OCI-LY3 (cell line): ENCODE results near the gene SLC29A3.

Experiments used
- H2AFZ ChIP-seq: fragments of 200-600, 300-600 bp; shearing (Covaris generic); 2 replicates; pipeline ENCODE4 v1.6.0; 2014; ENCODE audit warnings: antibody characterized with exemption, low read depth, low read length
- H3K27ac ChIP-seq: fragments of 200-600, 300-600 bp; sonication (generic); 2 replicates; pipeline ENCODE4 v1.5.1; 2014; ENCODE audit warnings: mild to moderate bottlenecking, low read length, moderate library complexity, mixed read lengths
- H3K27me3 ChIP-seq: fragments of 200-600, 300-600 bp; sonication (generic); 2 replicates; pipeline ENCODE4 v1.6.1; 2014; ENCODE audit warnings: low read depth, low read length, mixed read lengths
- H3K36me3 ChIP-seq: fragments of 200-600, 300-600 bp; sonication (generic); replicated peaks from 2 replicates; pipeline ENCODE3; 2014; ENCODE audit warnings: low read depth, low read length, mixed read lengths
- H3K4me1 ChIP-seq: fragments of 300-600, 200-600 bp; sonication (generic); 2 replicates; pipeline ENCODE4 v1.6.1; 2014; ENCODE audit warnings: low read length, mixed read lengths
- H3K4me2 ChIP-seq: fragments of 200-600, 300-600 bp; sonication (generic); 2 replicates; pipeline ENCODE4 v1.6.1; 2014; ENCODE audit warnings: low read length, mixed read lengths
- H3K4me3 ChIP-seq: fragments of 300-600, 200-600 bp; sonication (generic); 2 replicates; pipeline ENCODE4 v1.5.1; 2014; ENCODE audit warnings: antibody characterized with exemption, mild to moderate bottlenecking, low read length, moderate library complexity
- H3K79me2 ChIP-seq: fragments of 300-600, 200-600 bp; shearing (Covaris generic); 2 replicates; pipeline ENCODE4 v1.6.1; 2014; ENCODE audit warnings: mild to moderate bottlenecking, low read length, mixed read lengths
- H3K9ac ChIP-seq: fragments of 300-600, 200-600 bp; shearing (Covaris generic); 2 replicates; pipeline ENCODE4 v1.6.0; 2014; ENCODE audit warnings: mild to moderate bottlenecking, low read length, moderate library complexity
- H3K9me3 ChIP-seq: fragments of 200-600, 300-600 bp; shearing (Covaris generic); 2 replicates; pipeline ENCODE4 v1.6.1; 2014; ENCODE audit warnings: low read length, mixed read lengths; ENCODE audit not compliant: insufficient read depth
- H4K20me1 ChIP-seq: fragments of 200-600, 300-600 bp; sonication (generic); 2 replicates; pipeline ENCODE4 v1.6.1; 2016; ENCODE audit warnings: low read length, mixed read lengths; ENCODE audit not compliant: insufficient read depth
- EZH2phosphoT487 ChIP-seq: fragments of 200-600 bp; shearing (Covaris generic); IDR thresholded peaks from 2 replicates; pipeline ENCODE4 v1.6.1; 2018; ENCODE audit warnings: antibody characterized with exemption, mixed run types, low read depth
- TF ChIP-seq, protein P1 (sequence below): fragments of 200-600, 300-600 bp; sonication (generic); IDR thresholded peaks from 2 replicates; pipeline ENCODE4 v1.5.1; 2014; ENCODE audit warnings: antibody characterized with exemption, low read length, low read depth

The SLC29A3 gene

DNA sequence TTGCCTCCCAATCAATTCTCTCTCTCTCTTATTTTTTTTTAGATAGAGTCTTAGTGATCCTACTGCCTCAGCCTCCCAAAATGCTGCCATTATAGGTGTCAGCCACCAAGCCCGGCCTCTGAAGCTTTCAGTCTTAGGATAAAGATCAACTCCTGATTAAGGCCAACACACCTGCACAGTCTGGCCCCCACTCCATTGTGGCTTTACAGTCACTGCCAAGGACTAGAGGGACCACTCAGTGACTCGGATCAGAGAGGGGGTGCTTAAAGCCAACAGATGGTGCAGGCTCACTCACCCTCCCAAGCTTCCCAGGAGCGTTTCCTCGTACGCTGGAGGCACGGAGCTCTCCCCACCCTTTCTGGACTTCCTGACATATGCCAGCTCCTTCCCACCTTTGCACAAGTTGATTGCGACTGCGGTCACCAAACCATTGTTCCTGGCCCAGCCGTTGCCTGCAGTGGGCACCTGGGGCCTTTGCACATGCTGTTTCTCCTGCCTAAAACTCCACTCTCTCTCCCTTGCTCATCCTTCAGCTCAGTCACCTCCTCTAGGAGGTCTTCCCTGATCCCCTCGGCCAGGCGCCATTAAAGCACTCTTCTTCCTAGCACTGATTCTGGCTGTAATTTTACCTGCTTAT, 76.0 kb downstream of the SLC29A3 start:
- no peaks in the 10 kb centered on the region for H3K79me2 ChIP-seq
- no peak overlapping the region for H3K4me3 ChIP-seq
- H2AFZ ChIP-seq = no peak overlapping the region
- peaks cover 13% of the 10 kb centered on the region; the same call in 1 of the 2 replicates for H3K27me3 ChIP-seq
- no peak overlapping the region for H3K4me2 ChIP-seq
- no peaks in the 10 kb centered on the region for H3K4me1 ChIP-seq
- H4K20me1 ChIP-seq = no peaks in the 10 kb centered on the region
- H3K9ac ChIP-seq = no peak overlapping the region
- H3K36me3 ChIP-seq = no peaks in the 10 kb centered on the region
- no peak overlapping the region for H3K27ac ChIP-seq
- H3K9me3 ChIP-seq = no peaks in the 10 kb centered on the region
- no peak for TF ChIP-seq EZH2phosphoT487
- TF ChIP-seq, protein P1, sequence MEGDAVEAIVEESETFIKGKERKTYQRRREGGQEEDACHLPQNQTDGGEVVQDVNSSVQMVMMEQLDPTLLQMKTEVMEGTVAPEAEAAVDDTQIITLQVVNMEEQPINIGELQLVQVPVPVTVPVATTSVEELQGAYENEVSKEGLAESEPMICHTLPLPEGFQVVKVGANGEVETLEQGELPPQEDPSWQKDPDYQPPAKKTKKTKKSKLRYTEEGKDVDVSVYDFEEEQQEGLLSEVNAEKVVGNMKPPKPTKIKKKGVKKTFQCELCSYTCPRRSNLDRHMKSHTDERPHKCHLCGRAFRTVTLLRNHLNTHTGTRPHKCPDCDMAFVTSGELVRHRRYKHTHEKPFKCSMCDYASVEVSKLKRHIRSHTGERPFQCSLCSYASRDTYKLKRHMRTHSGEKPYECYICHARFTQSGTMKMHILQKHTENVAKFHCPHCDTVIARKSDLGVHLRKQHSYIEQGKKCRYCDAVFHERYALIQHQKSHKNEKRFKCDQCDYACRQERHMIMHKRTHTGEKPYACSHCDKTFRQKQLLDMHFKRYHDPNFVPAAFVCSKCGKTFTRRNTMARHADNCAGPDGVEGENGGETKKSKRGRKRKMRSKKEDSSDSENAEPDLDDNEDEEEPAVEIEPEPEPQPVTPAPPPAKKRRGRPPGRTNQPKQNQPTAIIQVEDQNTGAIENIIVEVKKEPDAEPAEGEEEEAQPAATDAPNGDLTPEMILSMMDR = no peak

DNA sequence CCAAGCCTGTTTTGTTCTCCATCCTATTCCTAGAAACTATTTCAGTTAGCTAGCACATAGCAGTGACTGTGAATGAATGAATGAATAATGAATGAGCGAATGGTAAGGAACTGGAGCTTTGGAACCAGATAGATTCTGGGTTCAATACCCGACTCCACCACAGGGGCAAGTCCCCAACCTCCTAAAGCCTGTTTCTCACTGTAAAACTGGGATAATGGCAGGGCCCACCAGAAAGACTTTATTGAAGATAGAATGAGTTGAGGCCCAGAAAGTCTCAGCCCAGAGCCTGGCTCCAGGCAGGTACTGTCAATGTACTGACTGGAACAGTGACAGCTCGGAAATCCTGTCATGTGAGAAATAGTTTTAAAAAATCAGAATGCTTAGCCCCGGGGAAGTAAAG, 76.6 kb downstream of the SLC29A3 start:
- Histone ChIP-seq H4K20me1 (no peaks in the 10 kb centered on the region), H3K27ac (no peak overlapping the region), H3K27me3 (peaks cover 12% of the 10 kb centered on the region; the same call in 1 of the 2 replicates), H3K4me2 (peak overlapping the region; percentile 97), H3K9ac (0 out of 2 replicates have a peak overlapping the region, but pooled peaks have one; percentile 68), H3K4me1 (no peaks in the 10 kb centered on the region), H3K4me3 (peak overlapping the region; percentile 84; the same call in 1 of the 2 replicates), H3K79me2 (no peaks in the 10 kb centered on the region), H3K36me3 (no peaks in the 10 kb centered on the region), H3K9me3 (no peaks in the 10 kb centered on the region), H2AFZ (peak overlapping the region; percentile 92)
- TF ChIP-seq, protein P1 = no peak
- TF ChIP-seq EZH2phosphoT487 = no peak

DNA sequence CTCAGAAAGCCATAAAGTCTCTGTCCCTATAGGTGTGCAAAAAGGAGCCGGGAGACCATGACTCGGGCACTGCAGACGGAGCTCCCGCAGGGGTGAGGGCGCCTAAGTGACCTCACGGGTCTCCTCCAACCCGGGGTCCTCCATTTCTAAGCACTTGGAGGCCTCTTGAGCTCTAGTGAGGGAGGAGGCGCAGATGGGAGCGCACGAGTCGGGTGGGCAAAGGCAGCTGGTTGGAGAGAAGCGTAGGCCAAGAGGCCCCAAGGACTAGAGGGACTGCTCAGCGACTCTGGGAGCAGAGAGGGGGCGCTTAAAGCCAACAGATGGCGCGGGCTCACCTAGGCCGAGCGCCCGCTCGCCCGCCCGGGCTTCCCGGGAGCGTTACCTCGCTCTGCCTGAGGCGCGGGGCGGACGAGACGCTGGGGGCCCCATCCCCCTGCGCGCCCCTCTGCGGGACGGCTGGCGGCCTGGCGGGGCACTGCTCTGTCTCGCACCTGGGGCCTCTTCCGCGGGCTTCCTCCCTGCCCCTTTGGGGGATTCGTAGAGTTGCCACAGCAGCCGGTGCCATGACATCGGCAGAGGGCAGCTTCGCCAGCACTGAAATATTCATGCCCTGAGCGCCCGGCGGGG, 77.1 kb downstream of the SLC29A3 start:
- Histone ChIP-seq H3K4me2 (peak overlapping the region; percentile 97), H4K20me1 (no peaks in the 10 kb centered on the region), H3K36me3 (no peaks in the 10 kb centered on the region), H3K4me3 (peak overlapping the region; percentile 84), H3K27me3 (0 out of 2 replicates have a peak, but pooled peaks cover 6% of the 10 kb centered on the region), H3K27ac (no peak overlapping the region), H2AFZ (peak overlapping the region; percentile 92), H3K9me3 (no peaks in the 10 kb centered on the region), H3K4me1 (no peaks in the 10 kb centered on the region), H3K79me2 (no peaks in the 10 kb centered on the region), H3K9ac (peak overlapping the region; percentile 68)
- no peak for TF ChIP-seq EZH2phosphoT487
- TF ChIP-seq, protein P1 = peak; percentile 57

DNA sequence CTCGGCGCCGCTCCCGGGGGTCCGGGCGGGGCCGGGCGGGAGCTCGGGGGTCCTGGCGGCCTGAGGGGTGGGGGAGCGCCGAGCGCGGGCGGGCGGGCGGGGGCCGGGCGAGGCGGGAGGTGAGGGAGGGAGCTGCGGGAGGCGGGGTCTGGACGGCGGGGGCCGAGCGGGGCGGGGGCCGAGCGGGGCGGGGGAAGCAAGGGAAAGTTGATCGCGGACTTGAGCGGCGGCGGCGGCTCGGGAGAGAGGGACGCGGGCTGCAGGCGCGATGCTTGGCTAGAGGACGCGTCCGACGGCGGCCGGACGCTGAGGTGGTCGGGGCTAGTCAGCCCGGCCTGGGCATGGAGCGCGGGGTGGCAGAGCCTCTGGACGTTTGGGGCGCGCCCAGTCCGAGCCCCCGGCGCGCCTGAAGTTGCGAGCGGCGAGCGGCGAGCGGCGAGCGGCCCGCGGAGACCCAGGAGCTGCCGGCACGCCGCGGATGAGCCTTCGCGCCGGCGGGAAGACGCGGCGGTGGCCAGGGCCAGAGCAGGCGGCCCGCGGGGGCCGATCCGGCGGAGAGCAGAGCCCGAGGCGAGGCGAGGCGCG, 77.7 kb downstream of the SLC29A3 start, which contains the start of gene CDH23:
Gene CDH23, plus strand, starts transcription at position 210 of the 585 bp plus-strand sequence. CDS start 42,912 bp downstream, outside the sequence.
- peak within 1 kb of the TSS; percentile 84 for H3K4me3 ChIP-seq

More for the DNA sequence above, 77.7 kb downstream of the SLC29A3 start, which contains the start of gene CDH23:
- Histone ChIP-seq H3K36me3 (no peaks in the 10 kb centered on the region), H3K79me2 (no peaks in the 10 kb centered on the region), H3K9me3 (no peaks in the 10 kb centered on the region), H3K27ac (no peak within 1 kb of the TSS), H3K4me1 (no peaks in the 10 kb centered on the region), H3K9ac (peak within 1 kb of the TSS; percentile 68), H3K27me3 (no peaks in the 10 kb centered on the region), H4K20me1 (no peaks in the 10 kb centered on the region), H2AFZ (peak within 1 kb of the TSS; percentile 92), H3K4me2 (peak within 1 kb of the TSS; percentile 97)
- TF ChIP-seq, protein P1 = no peak
- no peak for TF ChIP-seq EZH2phosphoT487
